Stimulated activated CD4-positive, alpha-beta T cell treated with anti-CD3 and anti-CD28 coated beads, Interleukin-1b, Interleukin-23, amount 100 ng/mL, for 24 hours (primary cell): Measurements from ENCODE around the gene SPSB4.

Source experiments
- DNase-seq, 4 experiments: peaks; one replicate each; pipeline ENCODE4 v3.0.0-alpha.2; 2020; ENCODE audit warnings: low read depth in 4 of 4, low spot score in 1 of 4

SPSB4 gene

DNA sequence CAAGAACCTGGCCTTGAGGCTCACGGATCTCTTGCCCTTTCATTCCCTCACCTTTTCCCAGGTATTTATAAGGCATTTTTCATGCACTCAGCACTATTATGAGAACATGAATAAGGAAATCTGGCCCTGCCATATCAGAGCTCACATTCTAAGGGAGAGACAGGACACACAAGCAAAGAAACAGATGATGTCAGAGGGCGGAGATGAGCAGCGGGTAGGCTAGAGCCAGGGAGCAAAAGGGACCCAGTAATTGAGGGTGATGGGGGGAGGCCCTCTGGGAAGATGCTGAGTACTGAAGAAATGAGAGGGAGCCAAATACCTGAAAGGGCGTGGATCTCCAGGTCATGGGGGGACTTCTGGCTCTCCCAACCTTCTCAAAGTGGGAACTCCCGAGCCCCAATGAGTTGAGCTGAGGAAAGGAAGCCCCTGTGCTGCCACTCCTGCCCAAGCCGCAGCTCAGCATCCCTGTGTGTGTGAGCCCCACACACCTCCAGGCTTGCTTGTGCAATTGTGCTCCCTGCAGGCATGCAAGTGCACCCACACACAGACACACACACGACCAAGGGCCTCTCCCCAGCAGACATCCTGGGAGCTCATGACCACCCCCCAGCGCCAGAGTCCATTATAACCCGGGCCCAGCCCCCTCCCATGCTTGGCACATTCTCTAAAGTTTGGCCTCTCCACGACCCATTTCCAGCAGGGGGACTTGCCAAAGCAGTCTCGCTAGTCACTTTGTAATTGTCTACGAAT is 99.1 kb downstream of the SPSB4 start:
- no peak for DNase-seq

DNA sequence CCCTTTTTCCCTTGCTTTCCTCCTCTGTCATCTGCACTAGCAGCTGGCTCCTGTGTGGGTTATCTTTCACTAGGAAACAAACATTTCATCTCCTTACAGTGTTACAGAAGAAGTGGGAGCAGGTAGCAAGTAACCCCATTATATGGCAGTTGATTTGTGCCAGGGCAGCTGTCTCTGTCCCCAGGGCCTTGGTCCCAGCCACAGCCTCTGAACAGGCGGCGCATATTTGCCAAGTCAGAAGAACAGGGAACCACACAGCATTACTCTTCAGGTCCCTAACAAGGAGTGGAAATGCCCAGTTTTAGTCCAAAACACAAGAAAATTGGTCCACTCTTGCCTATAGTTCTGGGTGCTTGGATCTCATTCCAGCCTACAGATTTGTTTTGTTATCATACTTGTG is 99.8 kb downstream of the SPSB4 start:
- DNase-seq = no peak

DNA sequence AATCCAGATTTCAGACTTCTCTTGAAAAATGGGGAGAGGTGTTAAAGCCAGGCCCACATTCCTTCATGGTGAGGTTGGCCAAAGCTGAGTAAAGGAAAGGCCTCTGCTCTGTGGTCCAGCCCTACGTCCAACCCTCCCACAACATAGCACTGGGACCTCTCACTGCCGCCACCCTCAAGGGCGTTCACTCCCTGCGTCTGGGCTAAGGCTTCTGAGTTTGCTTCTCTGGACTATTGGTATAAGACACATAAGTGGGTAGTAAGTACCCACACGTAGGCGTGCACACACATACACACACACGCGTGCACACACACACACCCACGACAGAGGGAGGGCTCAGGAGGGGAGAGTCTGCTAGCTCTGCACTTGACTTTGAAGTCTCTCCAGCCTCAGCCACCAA is 100.3 kb downstream of the SPSB4 start:
- no peak for DNase-seq

DNA sequence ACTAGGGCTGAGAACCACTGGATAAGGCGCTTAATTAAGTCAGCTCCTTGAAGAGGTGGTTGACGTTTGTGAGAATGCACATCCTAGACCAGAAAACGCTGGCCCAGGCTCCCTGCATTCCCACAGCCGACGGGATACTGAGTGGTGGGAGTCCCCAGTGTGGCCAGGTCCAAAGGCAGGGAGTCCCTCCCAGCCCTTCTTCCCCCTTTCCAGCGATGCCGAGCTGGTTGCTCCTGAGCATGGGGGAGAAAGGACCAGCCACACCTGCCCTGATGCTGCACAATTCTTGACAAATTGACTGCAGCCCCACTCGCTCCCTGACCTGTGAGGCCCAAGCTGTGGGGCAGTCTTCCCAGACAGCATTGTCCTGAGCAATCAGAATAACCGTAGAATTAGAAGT is 101.0 kb downstream of the SPSB4 start:
- no peak for DNase-seq

DNA sequence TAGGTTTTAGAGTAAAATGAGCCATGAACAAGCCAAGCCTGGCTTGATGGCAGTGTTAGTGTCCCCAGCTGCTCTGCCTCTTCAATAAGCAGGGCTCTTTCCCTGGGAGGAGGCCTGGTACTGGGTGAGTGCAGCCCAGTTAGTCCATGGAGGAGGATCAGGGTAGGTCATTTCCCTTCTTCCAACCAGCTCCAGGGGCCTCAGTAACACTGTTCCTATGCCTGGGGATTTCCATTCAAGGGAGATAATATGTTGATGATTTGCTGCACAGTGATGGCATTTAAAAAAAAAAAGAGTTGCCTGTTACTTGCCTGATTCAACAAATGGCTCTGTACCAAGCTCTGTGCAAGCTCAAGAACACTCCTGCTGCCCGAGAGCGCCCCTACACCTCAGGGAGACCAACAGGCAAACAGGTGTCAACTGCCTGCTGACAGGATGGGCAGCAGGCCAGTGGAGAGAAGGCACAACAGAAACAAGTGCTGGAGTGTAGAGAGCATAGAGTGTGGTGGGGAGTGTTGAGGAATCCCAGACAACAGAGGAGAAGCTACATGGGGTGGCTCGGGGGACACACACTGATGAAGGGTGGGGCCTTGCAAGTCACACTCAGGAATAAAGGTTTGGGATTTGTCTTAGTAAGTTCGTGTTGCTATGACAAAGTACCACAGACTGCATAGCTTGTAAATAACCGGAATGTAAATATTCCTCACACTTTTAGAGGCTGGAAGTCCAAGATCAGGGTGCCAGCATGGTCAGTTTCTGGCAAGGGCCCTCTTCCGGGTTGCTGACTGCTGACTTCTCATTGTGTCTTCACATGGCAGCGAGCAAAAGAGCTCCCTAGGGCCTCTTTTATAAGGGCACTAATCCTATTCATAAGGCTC is 101.9 kb downstream of the SPSB4 start:
- no peak for DNase-seq

DNA sequence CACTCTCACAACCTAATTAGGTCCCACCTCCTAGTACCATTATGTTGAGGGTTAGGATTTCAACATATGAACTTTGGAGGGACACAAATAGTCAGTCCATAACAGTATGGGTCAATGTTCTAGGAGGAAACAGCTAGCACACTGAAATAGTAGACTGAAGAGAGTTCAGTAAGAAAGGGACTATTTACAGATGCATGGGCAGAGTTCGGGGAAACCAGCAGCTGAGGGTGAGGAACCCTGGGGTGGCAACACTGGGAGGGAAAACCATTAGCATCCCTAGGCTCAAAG is 102.5 kb downstream of the SPSB4 start:
- no peak for DNase-seq

DNA sequence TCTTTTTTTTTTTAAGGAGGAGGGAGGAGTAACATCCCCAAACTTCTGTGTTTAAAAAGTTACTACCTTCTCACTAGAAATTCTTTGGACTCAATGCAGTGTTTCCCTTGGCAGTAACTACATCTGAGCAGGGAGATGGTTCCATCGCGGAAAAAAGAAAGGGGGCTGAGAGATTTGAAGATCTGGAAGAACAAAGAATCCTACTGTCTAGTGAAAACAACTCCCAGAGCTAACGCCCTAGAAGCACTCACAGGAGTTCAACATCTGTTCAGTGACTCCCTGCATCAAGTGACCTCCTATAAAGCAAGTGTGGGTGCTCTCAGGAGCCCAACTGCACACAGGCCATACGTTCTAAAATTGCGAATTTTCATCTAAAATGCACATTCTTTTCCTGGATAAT is 113.7 kb downstream of the SPSB4 start:
- no peak for DNase-seq

DNA sequence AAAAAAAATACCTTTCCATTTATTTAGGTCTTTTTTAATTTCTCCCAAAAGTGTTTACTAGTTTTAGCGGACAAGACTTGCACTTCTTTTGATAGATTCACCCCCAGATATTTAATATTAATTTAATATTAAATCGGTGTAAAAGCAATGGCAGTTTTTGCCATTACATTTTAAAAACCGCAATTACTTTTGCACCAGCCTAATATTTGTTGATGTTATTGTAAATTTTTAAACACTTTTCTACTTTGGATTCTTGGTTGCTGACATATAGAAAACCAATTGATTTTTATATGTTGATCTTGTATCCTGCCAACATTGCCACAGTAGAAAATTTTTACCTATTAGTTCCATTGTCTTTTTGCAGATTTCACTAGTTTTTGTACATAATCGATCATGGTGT is 116.5 kb downstream of the SPSB4 start:
- DNase-seq = no peak

DNA sequence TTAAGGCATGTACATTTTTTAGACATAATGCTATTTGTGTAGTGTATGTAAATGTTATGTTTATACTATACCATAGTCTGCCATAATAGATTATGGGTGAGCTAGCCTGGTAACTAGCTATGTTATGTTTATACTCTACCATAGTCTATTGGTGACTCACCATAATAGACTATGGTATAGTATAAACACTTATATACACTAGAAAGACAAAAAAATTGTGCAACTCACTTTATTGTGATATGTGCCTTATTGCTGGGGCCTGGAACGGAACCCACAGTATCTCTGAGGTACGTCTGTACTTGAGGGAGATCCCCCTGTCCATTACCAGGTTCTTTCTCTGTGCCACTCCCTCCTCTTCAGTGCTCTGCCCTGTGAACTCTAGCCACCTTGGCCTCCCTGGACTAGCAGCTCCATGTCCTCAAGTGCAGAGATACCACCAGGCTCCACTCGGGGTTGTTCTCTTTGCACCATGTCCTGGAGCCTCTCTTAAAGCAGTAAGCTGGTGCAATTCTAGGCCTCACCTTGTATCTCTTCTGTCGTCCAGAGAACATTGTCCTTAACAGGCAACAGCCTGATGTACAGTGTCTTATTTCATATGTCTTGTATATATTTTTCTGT is 119.6 kb downstream of the SPSB4 start:
- no peak for DNase-seq

DNA sequence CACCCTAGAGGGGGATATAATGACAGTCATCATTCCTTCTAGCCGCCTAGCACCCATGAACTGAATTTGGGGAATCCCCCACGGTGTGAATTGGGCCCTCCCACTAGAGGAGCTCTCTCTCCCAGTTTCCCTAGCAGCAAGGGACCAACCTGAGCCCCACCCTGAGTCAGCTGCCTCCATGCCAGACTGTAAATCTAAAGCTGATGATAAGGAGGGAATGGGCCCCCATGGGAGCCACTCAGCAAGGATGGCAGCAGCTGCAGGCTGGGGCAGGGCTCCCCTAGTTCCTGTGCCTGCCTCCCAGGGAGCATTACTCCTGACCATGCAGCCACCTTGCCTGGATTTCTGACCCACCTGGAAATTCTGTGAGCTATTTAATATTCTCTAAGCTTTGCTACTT is 123.5 kb downstream of the SPSB4 start:
- DNase-seq = no peak

DNA sequence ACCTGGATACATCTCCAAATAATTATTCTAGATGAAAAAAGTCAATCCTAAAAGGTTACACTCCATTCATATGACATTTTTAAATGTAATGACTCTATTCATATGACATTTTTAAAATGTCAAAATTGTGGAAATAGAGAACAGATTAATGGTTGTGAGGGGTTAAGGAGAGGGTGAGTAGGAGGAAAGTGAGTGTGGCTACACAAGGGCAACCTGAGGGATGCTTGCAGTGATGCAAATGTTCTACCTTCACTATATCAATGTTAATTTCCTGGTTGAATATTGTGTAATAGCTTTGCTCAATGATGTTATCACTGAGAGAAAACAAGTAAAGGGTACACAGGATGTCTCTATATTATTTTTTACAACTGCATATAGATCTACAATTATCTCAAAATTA is 125.6 kb downstream of the SPSB4 start:
- no peak for DNase-seq

DNA sequence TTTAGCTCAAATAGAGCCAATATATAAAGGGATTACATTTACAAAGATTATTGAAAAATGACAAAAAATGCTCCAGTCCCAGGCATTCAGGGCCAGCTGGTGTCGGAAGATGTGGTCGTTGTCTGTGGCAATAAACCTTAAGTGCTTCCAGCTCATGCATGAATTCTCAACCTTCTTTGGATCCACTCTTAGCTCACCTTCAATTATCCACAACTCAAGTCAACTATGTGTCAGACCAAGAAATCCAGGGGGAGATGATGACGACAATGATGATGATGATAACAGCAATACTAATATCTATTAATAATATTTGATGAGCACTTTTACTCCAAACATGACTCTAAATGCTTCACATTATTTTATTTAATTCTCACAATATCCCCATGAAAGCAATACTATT is 126.9 kb downstream of the SPSB4 start:
- no peak for DNase-seq

DNA sequence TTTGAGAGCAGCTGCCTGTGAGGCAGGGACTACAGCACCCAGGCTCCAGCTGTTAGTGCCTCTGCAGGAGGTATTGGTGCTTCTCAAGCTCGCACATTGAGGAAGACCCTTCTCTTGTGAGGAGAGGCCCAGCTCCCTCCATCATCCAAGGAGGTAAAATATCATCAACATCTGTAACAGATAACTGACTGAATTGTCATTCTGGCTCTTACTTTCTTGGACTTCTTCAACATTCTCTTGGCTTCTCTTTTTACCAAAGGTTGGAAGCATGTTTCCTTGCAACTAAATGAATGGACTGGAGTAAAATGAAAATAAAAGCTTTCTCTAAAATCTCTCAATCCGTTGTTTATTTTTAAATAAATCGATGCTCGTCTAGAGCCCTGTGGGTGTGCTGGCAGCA is 127.4 kb downstream of the SPSB4 start:
- no peak for DNase-seq

DNA sequence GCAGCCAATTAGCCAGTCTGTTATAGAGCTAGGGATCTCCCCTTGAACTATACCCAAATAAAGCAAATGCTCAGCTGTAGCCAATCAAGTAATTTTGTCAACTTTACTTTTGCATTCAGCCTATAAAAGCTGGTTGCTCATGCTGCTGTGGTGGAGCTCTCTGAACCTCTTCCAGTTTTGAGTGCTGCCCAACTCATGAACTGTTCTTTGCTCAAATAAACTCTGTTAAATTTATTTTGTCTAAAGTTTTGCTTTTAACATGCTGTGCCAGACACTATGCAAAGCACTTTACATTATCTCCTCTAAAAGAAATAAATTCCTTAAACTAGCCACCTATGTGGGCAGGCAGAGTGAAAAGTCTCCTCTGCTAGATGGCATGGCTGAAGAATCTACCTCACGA is 128.8 kb downstream of the SPSB4 start:
- DNase-seq = no peak

DNA sequence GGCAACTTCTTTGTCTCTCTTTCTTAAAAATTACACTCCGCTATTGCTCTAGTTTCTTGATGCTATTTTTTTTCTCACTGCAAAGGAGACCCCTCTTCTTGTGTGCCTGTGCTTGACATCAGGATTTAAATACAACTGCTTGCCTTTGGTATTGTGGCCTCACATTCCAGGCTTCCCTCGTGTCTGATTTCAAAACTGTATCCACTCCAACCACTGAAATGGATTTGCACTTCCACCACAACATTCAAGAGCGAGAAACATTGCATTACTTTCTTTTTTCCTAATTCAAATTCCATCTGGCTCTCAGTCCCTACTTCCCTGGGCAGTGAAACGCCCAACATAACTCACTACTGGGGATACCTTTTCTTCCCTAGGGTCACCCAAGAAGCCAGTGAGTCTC is 130.0 kb downstream of the SPSB4 start:
- DNase-seq = no peak

DNA sequence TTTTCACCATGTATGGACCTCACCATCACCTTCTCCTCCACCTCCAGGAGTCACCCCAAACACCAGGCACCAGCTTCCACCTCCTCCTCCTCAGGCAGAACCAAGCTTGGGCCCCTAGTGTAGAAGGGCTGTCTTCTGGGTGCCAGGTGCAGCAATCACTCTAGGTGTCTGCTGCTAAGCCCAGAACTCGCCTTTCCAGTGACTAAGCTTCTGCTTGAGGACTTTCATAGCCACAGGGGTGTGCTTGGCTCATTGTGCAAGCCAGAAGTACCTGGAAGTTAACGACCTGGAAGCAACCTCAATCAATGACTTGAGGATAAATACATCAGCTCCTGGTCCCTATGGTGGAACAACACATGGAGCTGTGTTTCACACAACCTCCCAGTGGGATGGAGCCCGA is 130.7 kb downstream of the SPSB4 start:
- no peak for DNase-seq

DNA sequence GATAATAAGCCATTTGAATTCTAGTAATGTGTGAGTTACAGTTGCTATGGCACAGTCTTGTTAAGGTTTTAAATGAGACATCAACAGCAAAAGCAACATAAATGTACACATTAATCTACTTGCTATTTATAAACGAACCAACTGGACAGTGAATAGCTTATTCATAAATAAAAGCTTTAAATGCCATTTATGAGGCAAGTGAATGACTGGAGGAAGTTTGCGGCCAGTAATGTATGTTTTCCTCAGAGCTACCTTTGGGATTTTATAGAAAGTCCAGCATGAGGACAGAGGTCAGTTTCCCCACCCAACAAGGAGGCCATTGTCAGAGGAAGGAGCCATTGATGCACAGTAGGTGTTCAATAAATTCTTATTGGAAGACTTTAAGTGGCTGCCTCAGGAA is 132.5 kb downstream of the SPSB4 start:
- no peak for DNase-seq

DNA sequence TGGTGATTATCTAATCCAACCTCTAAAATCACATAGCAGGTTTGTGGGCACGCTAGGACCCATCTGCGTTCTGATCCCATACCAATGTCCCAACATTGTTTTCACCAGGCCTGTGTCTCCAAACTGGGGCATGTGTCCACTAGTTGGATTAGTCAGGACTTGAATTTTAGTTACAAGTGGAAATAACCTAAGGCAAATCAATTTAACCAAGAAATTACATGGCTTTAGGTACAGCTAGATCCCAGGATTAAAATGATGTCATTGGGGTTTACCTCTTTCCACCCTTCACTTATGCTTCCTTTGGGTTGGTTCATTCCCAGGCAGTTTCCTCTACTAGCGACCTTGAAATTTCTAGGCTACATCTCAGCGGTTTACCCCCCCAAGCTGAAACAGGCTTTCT is 133.3 kb downstream of the SPSB4 start:
- DNase-seq = no peak

DNA sequence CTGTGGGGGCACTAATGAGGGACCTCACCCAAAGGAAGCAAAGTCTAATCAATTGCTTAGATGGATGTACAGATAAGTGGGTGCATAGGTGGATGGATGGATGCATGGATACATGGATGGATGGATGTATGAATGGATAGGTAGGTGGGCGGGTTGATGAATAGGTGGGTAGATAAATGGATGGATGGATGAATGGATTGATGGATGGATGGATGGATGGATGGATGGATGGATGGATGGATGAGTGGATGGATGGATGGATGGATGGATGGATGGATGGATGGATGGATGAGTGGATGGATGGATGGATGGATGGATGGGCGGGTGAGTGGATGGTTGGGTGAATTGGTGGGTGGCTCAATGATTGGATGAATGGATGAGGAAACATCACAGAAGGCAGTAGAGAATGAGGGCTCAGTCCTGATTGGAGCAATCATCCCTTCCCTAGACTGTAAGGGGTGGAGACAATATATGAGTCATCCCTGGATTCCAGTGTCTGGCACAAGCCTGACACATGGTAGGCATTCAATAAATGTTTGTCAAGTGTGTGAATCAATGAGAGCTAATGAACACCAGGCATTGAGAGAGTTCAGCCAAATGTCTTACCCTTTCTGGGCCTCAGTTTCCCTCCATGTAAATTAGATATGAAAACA is 140.1 kb downstream of the SPSB4 start:
- DNase-seq = no peak

DNA sequence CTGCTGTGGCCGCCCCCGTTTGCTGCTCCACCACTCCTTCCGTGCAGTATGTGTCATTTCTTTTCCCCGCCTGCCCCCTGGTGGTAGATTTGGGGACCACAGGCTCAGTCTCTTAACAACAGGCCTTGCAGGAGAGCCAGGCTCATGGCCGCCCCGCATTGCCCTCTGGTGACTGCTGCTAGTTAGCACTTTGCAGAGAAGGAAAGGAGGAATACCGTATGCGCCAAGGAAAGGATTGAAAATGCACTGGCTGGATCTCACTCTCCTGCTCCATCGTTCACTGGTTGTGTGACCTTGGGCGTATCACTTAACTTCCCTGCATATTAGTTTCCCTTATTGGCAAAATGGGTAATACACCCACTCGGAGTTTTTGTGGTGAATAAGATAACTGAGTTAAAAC is 141.2 kb downstream of the SPSB4 start:
- DNase-seq = peak; percentile 96 to 98 (median 97)

DNA sequence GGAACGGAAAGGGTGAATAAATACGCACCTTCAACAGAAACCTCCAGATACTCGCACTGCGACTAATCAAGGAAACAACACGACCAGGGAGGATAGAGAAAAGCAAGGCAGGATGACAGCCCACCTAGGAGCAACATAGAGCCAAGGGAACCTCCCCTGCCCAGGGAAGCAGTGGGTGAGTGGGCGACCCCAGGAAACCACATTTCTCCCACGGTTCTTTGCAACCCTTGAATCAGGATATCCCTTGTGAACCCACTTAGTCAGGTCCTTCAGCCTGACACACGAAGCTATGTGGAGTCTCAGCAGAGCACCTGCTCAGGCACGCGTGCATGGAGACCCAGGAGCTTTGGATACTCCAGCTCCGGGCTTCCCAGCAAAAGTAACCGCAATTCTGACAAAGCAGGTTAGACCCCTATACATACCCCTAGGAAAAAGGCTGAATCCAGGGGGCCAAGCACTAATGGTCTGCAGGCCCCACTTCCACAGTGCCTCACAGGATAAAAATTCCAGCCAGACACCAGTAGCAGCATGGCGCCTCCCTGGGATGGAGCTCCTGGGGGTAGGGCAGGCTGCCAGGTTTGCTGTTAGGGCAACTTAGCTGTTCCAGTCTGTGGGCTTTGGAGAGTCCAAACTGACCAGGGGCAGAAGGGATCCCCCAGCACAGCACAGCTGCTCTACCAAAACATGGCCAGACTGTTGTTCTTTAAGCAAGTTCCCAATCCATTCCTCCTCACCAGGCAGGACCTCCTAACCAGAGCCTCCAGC is 142.1 kb downstream of the SPSB4 start:
- no peak for DNase-seq
